Tracheal epithelial cell (primary cell): ENCODE results near the gene C3orf85. TPM values are rescaled to one million over a fixed set of nuclear protein-coding genes. Genes with fewer than 3 reads are reported as not detected.

Experiments used
- total RNA-seq: library from RNA; depleted of rRNA; stranded (reverse); fragments of >200 nt; gene quantifications from 2 replicates; pipeline ENCODE4 v1.2.1, GENCODE V29; 2014

Gene C3orf85, protein sequence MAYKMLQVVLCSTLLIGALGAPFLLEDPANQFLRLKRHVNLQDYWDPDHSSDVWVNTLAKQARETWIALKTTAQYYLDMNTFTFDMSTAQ
- not detected in 2 replicates for total RNA-seq

DNA sequence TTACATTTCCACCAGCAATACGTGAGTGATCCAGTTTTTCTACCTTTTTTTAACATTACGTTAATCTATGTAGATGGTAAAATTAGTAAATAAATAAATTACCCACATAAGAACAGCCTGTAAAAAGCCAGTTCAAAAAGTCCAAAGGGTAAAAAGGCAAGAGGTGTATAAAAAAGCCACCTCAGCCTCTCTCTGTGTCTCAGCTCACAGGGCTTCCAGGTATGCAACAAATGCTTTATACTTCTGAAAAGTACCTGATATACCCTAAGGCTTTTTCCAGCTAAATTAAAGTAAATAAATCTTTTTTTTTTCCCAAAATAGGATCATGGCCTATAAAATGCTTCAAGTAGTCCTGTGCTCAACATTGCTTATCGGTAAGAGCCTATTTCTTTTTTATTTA lies at the start of gene C3orf85:
TSS of gene C3orf85 (plus strand) at position 197 of the 400 bp plus-strand sequence. CDS start at position 326, 129 bp downstream.

DNA sequence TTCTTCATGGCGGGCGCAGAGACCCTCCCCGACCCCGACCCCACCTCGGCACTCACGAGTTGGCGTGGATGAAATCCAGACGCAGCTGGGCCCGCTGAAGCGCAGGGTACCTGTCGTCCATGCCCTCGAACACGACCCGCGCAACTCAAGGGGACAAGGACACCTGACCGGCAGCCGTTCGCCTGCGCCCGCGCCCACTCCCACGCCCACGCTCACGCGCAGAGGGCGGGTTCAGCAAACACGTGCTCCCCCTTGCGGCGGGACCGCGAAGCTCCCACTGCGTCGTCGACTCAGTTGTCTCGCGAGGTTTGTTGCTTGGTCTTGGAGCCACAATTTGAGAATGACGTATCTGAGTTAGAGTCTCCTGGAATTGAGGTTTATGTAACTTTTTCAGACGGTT lies 18.6 kb upstream of the C3orf85 start, which contains the start of gene MORC1:
TSS of gene MORC1 (minus strand) at position 196 of the 400 bp plus-strand sequence. CDS start at position 121, 75 bp downstream.

Other genes starting within 250 kb of the C3orf85 start
- not detected in 2 replicates for gene GUCA1C, start 182.8 kb upstream of the C3orf85 start, total RNA-seq
- gene MORC1, start 18.6 kb upstream of the C3orf85 start, total RNA-seq, result not detected in 2 replicates
- gene DPPA2, start 179.8 kb downstream of the C3orf85 start, total RNA-seq, result not detected in 2 replicates
- gene DPPA4, start 200.8 kb downstream of the C3orf85 start, total RNA-seq, result not detected in 2 replicates